CD14-positive monocyte (primary cell): ENCODE data around the gene BBLN. TPM values are rescaled to one million over a fixed set of nuclear protein-coding genes. Genes with fewer than 3 reads are reported as not detected.

Experiments
- DNase-seq, 3 donors: peaks; one replicate each; pipeline ENCODE4 v3.0.0-alpha.2; 2011 to 2022
- H2AFZ ChIP-seq: 2 replicates; pipeline ENCODE4 v1.6.0; 2012; ENCODE audit warnings: mild to moderate bottlenecking, low read depth, low read length, inconsistent platforms; ENCODE audit not compliant: insufficient read depth, poor library complexity, severe bottlenecking
- H3K27ac ChIP-seq, 2 donors: 1 replicate in 1 of 2; 2 replicates in 1 of 2; pipeline ENCODE4 v1.5.1; 2012 to 2013; ENCODE audit warnings: low read length in 2 of 2, control low read depth in 1 of 2, inconsistent platforms in 1 of 2, low read depth in 1 of 2, mild to moderate bottlenecking in 1 of 2
- H3K27me3 ChIP-seq, 2 donors: one replicate each; pipeline versions ENCODE4 v1.6.0 to v1.6.1; 2011 to 2013; ENCODE audit warnings: low read length in 2 of 2; ENCODE audit not compliant: control insufficient read depth in 2 of 2, insufficient read depth in 2 of 2
- H3K36me3 ChIP-seq, 2 donors: replicated peaks in 1 of 2; 1 replicate in 1 of 2; 2 replicates in 1 of 2; pipeline versions ENCODE4 v1.5.1 to v1.6.1; 2012 to 2013; ENCODE audit warnings: low read length in 2 of 2, control low read depth in 1 of 2, inconsistent platforms in 1 of 2, mild to moderate bottlenecking in 1 of 2; ENCODE audit not compliant: insufficient read depth in 2 of 2, control insufficient read depth in 1 of 2
- H3K4me1 ChIP-seq, 2 donors: 1 replicate in 1 of 2; 2 replicates in 1 of 2; pipeline versions ENCODE4 v1.5.1 to v1.6.1; 2012 to 2013; ENCODE audit warnings: low read length in 2 of 2, control low read depth in 1 of 2, inconsistent platforms in 1 of 2, mild to moderate bottlenecking in 1 of 2, moderate library complexity in 1 of 2; ENCODE audit not compliant: insufficient read depth in 2 of 2, control insufficient read depth in 1 of 2
- H3K4me2 ChIP-seq: replicated peaks from 2 replicates; pipeline ENCODE3; 2012; ENCODE audit warnings: low read length, moderate library complexity, mild to moderate bottlenecking; ENCODE audit not compliant: poor library complexity, severe bottlenecking; ENCODE audit errors: extremely low read depth
- H3K4me3 ChIP-seq, 3 experiments: fragments of 200-600 bp in 1 of 3; sonication (generic) in 1 of 3; replicated peaks in 1 of 3; 1 replicate in 2 of 3; 2 replicates in 1 of 3; pipeline ENCODE4 v1.5.1; 2011 to 2013; ENCODE audit warnings: low read length in 3 of 3, mild to moderate bottlenecking in 3 of 3, control low read depth in 2 of 3, low read depth in 2 of 3, inconsistent platforms in 1 of 3, moderate library complexity in 1 of 3
- H3K79me2 ChIP-seq: 2 replicates; pipeline ENCODE4 v1.6.0; 2012; ENCODE audit warnings: mild to moderate bottlenecking, control low read depth, inconsistent platforms, low read length, moderate library complexity; ENCODE audit not compliant: insufficient read depth
- H3K9ac ChIP-seq: 2 replicates; pipeline ENCODE4 v1.6.0; 2017; ENCODE audit warnings: low read length, mild to moderate bottlenecking; ENCODE audit not compliant: insufficient read depth, poor library complexity, severe bottlenecking
- H3K9me3 ChIP-seq, 2 donors: replicated peaks in 1 of 2; 1 replicate in 1 of 2; 2 replicates in 1 of 2; pipeline versions ENCODE4 v1.5.1 to v1.6.1; 2012 to 2013; ENCODE audit warnings: low read length in 2 of 2, control low read depth in 1 of 2; ENCODE audit not compliant: control insufficient read depth in 1 of 2, insufficient read depth in 1 of 2
- H4K20me1 ChIP-seq: 2 replicates; pipeline ENCODE4 v1.6.0; 2012; ENCODE audit warnings: mild to moderate bottlenecking, low read length, control low read depth, moderate library complexity; ENCODE audit not compliant: insufficient read depth
- H3K27ac Mint-ChIP-seq, 7 donors: one replicate each; pipeline ENCODE4 v1.8.0; 2020; ENCODE audit warnings: mild to moderate bottlenecking in 7 of 7, mixed read lengths in 7 of 7, moderate library complexity in 6 of 7, inconsistent platforms in 2 of 7
- H3K27me3 Mint-ChIP-seq, 3 donors: one replicate each; pipeline ENCODE4 v1.8.0; 2021 to 2022; ENCODE audit warnings: low read depth in 3 of 3, mild to moderate bottlenecking in 3 of 3, mixed read lengths in 3 of 3, moderate library complexity in 3 of 3, inconsistent platforms in 1 of 3
- H3K36me3 Mint-ChIP-seq, 2 donors: one replicate each; pipeline ENCODE4 v1.8.0; 2020; ENCODE audit warnings: mixed read lengths in 2 of 2, inconsistent platforms in 1 of 2, mild to moderate bottlenecking in 1 of 2
- H3K4me1 Mint-ChIP-seq: one replicate; pipeline ENCODE4 v1.8.0; 2020; ENCODE audit warnings: mild to moderate bottlenecking, mixed read lengths
- H3K4me3 Mint-ChIP-seq, 2 donors: one replicate each; pipeline ENCODE4 v1.8.0; 2020; ENCODE audit warnings: mild to moderate bottlenecking in 2 of 2, mixed read lengths in 2 of 2, moderate library complexity in 1 of 2
- H3K9me3 Mint-ChIP-seq, 7 donors: one replicate each; pipeline ENCODE4 v1.8.0; 2020 to 2022; ENCODE audit warnings: mixed read lengths in 7 of 7, mild to moderate bottlenecking in 6 of 7, moderate library complexity in 6 of 7, inconsistent platforms in 2 of 7
- CTCF ChIP-seq: fragments of 200-600 bp; IDR thresholded peaks from one replicate; pipeline ENCODE4 v1.8.0; 2022; ENCODE audit warnings: antibody characterized with exemption, mild to moderate bottlenecking
- WGBS: methylation state at CpG from one replicate; pipeline ENCODE4 v1.1.5; 2013; ENCODE audit warnings: missing lambda C conversion rate; ENCODE audit not compliant: insufficient coverage; 5-methylcytosine and 5-hydroxymethylcytosine counted together
- intact Hi-C, 2 donors: fragments of 100-400 bp; cut with micrococcal nuclease; formaldehyde crosslinking; loops; one replicate each; pipeline versions ENCODE4 v1.15.0 to v1.15.1; 2023
- polyA plus RNA-seq, 3 donors: library from polyadenylated mRNA; depleted of rRNA in 1 of 3; unstranded in 2 of 3; stranded (reverse) in 1 of 3; fragments of 300-500 nt in 2 of 3; fragments of >200 nt in 1 of 3; fragmentation: Illumina TruSeq in 2 of 3; gene quantifications; 1 replicate in 2 of 3; 2 replicates in 1 of 3; pipeline ENCODE4 v1.2.3, GENCODE V29; 2012 to 2021

Gene BBLN
- polyA plus RNA-seq, 3 donors: 51.5 to 74.8 (median 54.5) TPM

GRCh38 chr9:128121466-128121810 is 38.6 kb upstream of the BBLN start:
- no peak overlapping the region for H2AFZ ChIP-seq
- H3K36me3 ChIP-seq: peaks cover 34 to 44% of the 10 kb centered on the region in 2 donors
- Mint-ChIP-seq H3K4me1 (peaks cover 27% of the 10 kb centered on the region), H3K9me3 (no peaks in the 10 kb centered on the region), H3K36me3 (peaks cover 35 to 56% of the 10 kb centered on the region in 2 donors), H3K27me3 (peaks cover 2 to 6% (median 2%) of the 10 kb centered on the region in 3 donors), H3K27ac (no peak overlapping the region), H3K4me3 (no peak overlapping the region)
- no peak overlapping the region for H3K9ac ChIP-seq
- intact Hi-C loops: no loop called here
- no peaks in the 10 kb centered on the region for H3K79me2 ChIP-seq
- no peak for TF ChIP-seq CTCF
- 80% methylated on average over 1 of the region's 5 CpGs for WGBS
- H3K27me3 ChIP-seq: no peaks in the 10 kb centered on the region
- peaks cover 23% of the 10 kb centered on the region for H4K20me1 ChIP-seq
- peaks cover 23 to 25% of the 10 kb centered on the region in 2 donors for H3K4me1 ChIP-seq
- no peak for DNase-seq
- no peak overlapping the region for H3K27ac ChIP-seq
- no peak overlapping the region for H3K4me3 ChIP-seq
- H3K9me3 ChIP-seq: no peaks in the 10 kb centered on the region
- no peak overlapping the region for H3K4me2 ChIP-seq

- no peak for TF ChIP-seq CTCF
- peaks cover 34 to 44% of the 10 kb centered on the region in 2 donors for H3K36me3 ChIP-seq
- H3K79me2 ChIP-seq: peaks cover 1% of the 10 kb centered on the region
- Mint-ChIP-seq H3K4me3 (no peak overlapping the region), H3K36me3 (peaks cover 35 to 54% of the 10 kb centered on the region in 2 donors), H3K4me1 (peaks cover 32% of the 10 kb centered on the region), H3K27ac (no peak overlapping the region), H3K27me3 (peaks cover 2 to 6% (median 4%) of the 10 kb centered on the region in 3 donors), H3K9me3 (no peaks in the 10 kb centered on the region)
- no peak overlapping the region for H3K9ac ChIP-seq
- H3K4me2 ChIP-seq: no peak overlapping the region
- H4K20me1 ChIP-seq: peaks cover 24% of the 10 kb centered on the region
- intact Hi-C loops: no loop called here
- H3K4me1 ChIP-seq: peaks cover 30 to 32% of the 10 kb centered on the region in 2 donors
- H3K27me3 ChIP-seq: no peaks in the 10 kb centered on the region
- H3K9me3 ChIP-seq: no peaks in the 10 kb centered on the region
- DNase-seq: no peak
- WGBS: 90% methylated on average over 22 of the region's 27 CpGs
- no peak overlapping the region for H2AFZ ChIP-seq
- H3K4me3 ChIP-seq: no peak overlapping the region
- no peak overlapping the region for H3K27ac ChIP-seq
Measured at GRCh38 chr9:128121924-128122808, 37.9 kb upstream of the BBLN start.
